GM19438 (cell line): ENCODE results near the gene CHSY1.
A peak's percentile ranks its signal among the peaks of the same experiment; 100 is the strongest.

Experiments used
- ATAC-seq: cut with Tn5 transposase; IDR thresholded peaks from one replicate; pipeline ENCODE4 v1.9.1; 2021; ENCODE audit warnings: low read depth; ENCODE audit not compliant: unreplicated experiment

CHSY1 gene

GRCh38 chr15:101272584-101272983 is 20.7 kb upstream of the CHSY1 start:
- ATAC-seq, result no peak

- no peak for ATAC-seq
Observed at GRCh38 chr15:101269479-101270223, 17.8 kb upstream of the CHSY1 start.

GRCh38 chr15:101267320-101268104 is 15.7 kb upstream of the CHSY1 start:
- ATAC-seq, result no peak

GRCh38 chr15:101266787-101267186 is 14.9 kb upstream of the CHSY1 start:
- ATAC-seq, result no peak

- no peak for ATAC-seq
Observed at GRCh38 chr15:101266034-101266433, 14.2 kb upstream of the CHSY1 start.

- peak; percentile 41 for ATAC-seq
Observed at GRCh38 chr15:101264911-101265641, 13.2 kb upstream of the CHSY1 start.

- no peak for ATAC-seq
Observed at GRCh38 chr15:101264011-101264410, 12.2 kb upstream of the CHSY1 start.

- ATAC-seq, result no peak
Observed at GRCh38 chr15:101262551-101262950, 10.7 kb upstream of the CHSY1 start.

- no peak for ATAC-seq
Observed at GRCh38 chr15:101258238-101259144, 6.6 kb upstream of the CHSY1 start.

GRCh38 chr15:101256757-101257156 is 4.9 kb upstream of the CHSY1 start:
- no peak for ATAC-seq

GRCh38 chr15:101255615-101256241 is 3.9 kb upstream of the CHSY1 start:
- ATAC-seq, result no peak

GRCh38 chr15:101255051-101255395 is 3.2 kb upstream of the CHSY1 start:
- ATAC-seq, result no peak

- no peak for ATAC-seq
Observed at GRCh38 chr15:101254157-101255050, 2.6 kb upstream of the CHSY1 start.

- no peak for ATAC-seq
Observed at GRCh38 chr15:101252836-101253235, 988 bp upstream of the CHSY1 start.

- peak; percentile 29 for ATAC-seq
Observed at GRCh38 chr15:101250873-101251829, 697 bp downstream of the CHSY1 start.

- no peak for ATAC-seq
Observed at GRCh38 chr15:101250341-101250831, 1.5 kb downstream of the CHSY1 start.

- ATAC-seq, result no peak
Observed at GRCh38 chr15:101248274-101248673, 3.6 kb downstream of the CHSY1 start.
